Loucy (cell line): ENCODE measurements around the gene NPEPL1.

Experiments
- CTCF ChIP-seq: fragments of 200-600 bp; sonication (generic); conservative IDR thresholded peaks from 2 replicates; pipeline ENCODE4 v1.5.1; 2014; ENCODE audit warnings: mild to moderate bottlenecking, antibody characterized with exemption, low read length
- EZH2phosphoT487 ChIP-seq: fragments of 200-600 bp; IDR thresholded peaks from 2 replicates; pipeline ENCODE4 v1.6.1; 2018; ENCODE audit warnings: antibody characterized with exemption, mild to moderate bottlenecking, moderate library complexity, borderline replicate concordance

- TF ChIP-seq CTCF: no peak
- TF ChIP-seq EZH2phosphoT487: no peak
Measured at GRCh38 chr20:58670659-58671058, 21.9 kb upstream of the NPEPL1 start.
